ENCODE measurements around the gene LTN1.

The LTN1 gene

GRCh38 chr21:28959367-28960099 is 33.1 kb downstream of the LTN1 start:
- no peak for DNase-seq (ENCODE audit: low spot score)
- TF ChIP-seq, protein P1, sequence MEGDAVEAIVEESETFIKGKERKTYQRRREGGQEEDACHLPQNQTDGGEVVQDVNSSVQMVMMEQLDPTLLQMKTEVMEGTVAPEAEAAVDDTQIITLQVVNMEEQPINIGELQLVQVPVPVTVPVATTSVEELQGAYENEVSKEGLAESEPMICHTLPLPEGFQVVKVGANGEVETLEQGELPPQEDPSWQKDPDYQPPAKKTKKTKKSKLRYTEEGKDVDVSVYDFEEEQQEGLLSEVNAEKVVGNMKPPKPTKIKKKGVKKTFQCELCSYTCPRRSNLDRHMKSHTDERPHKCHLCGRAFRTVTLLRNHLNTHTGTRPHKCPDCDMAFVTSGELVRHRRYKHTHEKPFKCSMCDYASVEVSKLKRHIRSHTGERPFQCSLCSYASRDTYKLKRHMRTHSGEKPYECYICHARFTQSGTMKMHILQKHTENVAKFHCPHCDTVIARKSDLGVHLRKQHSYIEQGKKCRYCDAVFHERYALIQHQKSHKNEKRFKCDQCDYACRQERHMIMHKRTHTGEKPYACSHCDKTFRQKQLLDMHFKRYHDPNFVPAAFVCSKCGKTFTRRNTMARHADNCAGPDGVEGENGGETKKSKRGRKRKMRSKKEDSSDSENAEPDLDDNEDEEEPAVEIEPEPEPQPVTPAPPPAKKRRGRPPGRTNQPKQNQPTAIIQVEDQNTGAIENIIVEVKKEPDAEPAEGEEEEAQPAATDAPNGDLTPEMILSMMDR (IDR thresholded peaks at IDR 0.05; ENCODE audit: extremely low read depth, insufficient read depth, missing control alignments) = no peak
- in situ Hi-C loops (cut with MboI; ENCODE audit: low pct_unique_long_range_greater_than_20kb, low sequenced_read_pairs, unreplicated experiment) = no loop called here

GRCh38 chr21:28953247-28953646 is 39.4 kb downstream of the LTN1 start:
- peak; percentile 9 for DNase-seq (ENCODE audit: low spot score)
- TF ChIP-seq, protein P1 (IDR thresholded peaks at IDR 0.05; ENCODE audit: extremely low read depth, insufficient read depth, missing control alignments) = no peak
- in situ Hi-C loops (cut with MboI; ENCODE audit: low pct_unique_long_range_greater_than_20kb, low sequenced_read_pairs, unreplicated experiment) = no loop called here

GRCh38 chr21:28952686-28953085 is 40.0 kb downstream of the LTN1 start:
- in situ Hi-C loops (cut with MboI; ENCODE audit: low pct_unique_long_range_greater_than_20kb, low sequenced_read_pairs, unreplicated experiment) = no loop called here
- DNase-seq (ENCODE audit: low spot score) = no peak
- TF ChIP-seq, protein P1 (IDR thresholded peaks at IDR 0.05; ENCODE audit: extremely low read depth, insufficient read depth, missing control alignments) = no peak

GRCh38 chr21:28949318-28949717 is 43.4 kb downstream of the LTN1 start:
- in situ Hi-C loops (cut with MboI; ENCODE audit: low pct_unique_long_range_greater_than_20kb, low sequenced_read_pairs, unreplicated experiment) = no loop called here
- TF ChIP-seq, protein P1 (IDR thresholded peaks at IDR 0.05; ENCODE audit: extremely low read depth, insufficient read depth, missing control alignments) = no peak
- no peak for DNase-seq (ENCODE audit: low spot score)

DNA sequence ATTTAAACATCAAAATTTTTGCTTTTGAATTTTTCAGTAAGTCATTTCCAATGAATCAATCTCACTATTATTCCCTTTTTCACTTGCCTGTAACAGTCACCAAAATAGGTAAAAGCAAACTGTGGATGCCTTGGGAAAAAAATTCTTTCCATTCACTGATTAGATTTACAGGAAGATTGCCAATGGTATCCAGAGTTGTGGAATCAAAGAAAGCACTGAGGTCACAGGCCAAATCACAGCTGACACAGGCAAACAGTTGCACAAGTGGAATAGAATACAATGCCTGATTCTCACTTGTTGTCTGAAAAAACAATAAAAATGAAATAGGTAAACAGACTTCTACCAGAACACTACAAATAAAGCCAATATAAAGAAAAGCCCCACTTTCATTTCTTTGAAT is 48.4 kb downstream of the LTN1 start:
- in situ Hi-C loops (cut with MboI; ENCODE audit: low pct_unique_long_range_greater_than_20kb, low sequenced_read_pairs, unreplicated experiment) = no loop called here
- TF ChIP-seq, protein P1 (IDR thresholded peaks at IDR 0.05; ENCODE audit: extremely low read depth, insufficient read depth, missing control alignments) = no peak
- no peak for DNase-seq (ENCODE audit: low spot score)

GRCh38 chr21:28943631-28944030 is 49.0 kb downstream of the LTN1 start:
- in situ Hi-C loops (cut with MboI; ENCODE audit: low pct_unique_long_range_greater_than_20kb, low sequenced_read_pairs, unreplicated experiment) = no loop called here
- TF ChIP-seq, protein P1 (IDR thresholded peaks at IDR 0.05; ENCODE audit: extremely low read depth, insufficient read depth, missing control alignments) = no peak
- no peak for DNase-seq (ENCODE audit: low spot score)

Measured in GM13977 (cell line).